A673 (cell line): ENCODE results near the gene CPXM2. TPM values are rescaled to one million over a fixed set of nuclear protein-coding genes. Genes with fewer than 3 reads are reported as not detected.

Experiments
- BruUV-seq: library from RNA; stranded (reverse); fragments of 400-500 nt; replicated peaks from 2 replicates; lab custom pipeline; 2021; lab: Mats Ljungman, UMichigan
- CTCF ChIA-PET: fragments of 300-600 bp; sonication (Branson Sonifier 250); formaldehyde crosslinking; loops from one replicate; lab custom pipeline; 2022; ENCODE audit warnings: antibody characterized with exemption; lab: Charles Lee
- POLR2A ChIA-PET: fragments of 300-600 bp; sonication (Branson Sonifier 250); formaldehyde crosslinking; loops from one replicate; lab custom pipeline; 2022; ENCODE audit warnings: antibody characterized with exemption; ENCODE audit not compliant: low non-redundant PET; lab: Charles Lee
- DNase-seq: peaks from one replicate; pipeline ENCODE4 v3.0.0-alpha.2; 2015; ENCODE audit warnings: low spot score
- H3K27ac ChIP-seq: fragments of 200-600 bp; sonication (generic); 2 replicates; pipeline ENCODE4 v1.5.1; 2016; ENCODE audit warnings: mixed run types, low read depth, mild to moderate bottlenecking, mixed read lengths, antibody characterized with exemption, low read length; ENCODE audit not compliant: poor library complexity, severe bottlenecking
- H3K27me3 ChIP-seq: fragments of 200-600 bp; sonication (generic); replicated peaks from 2 replicates; pipeline ENCODE4 v1.6.1; 2017; ENCODE audit warnings: mixed run types, low read depth, mild to moderate bottlenecking, mixed read lengths, antibody characterized with exemption, low read length; ENCODE audit not compliant: insufficient read depth, poor library complexity
- H3K36me3 ChIP-seq: fragments of 200-600 bp; sonication (generic); 2 replicates; pipeline ENCODE4 v1.6.1; 2016; ENCODE audit warnings: mixed run types, mild to moderate bottlenecking, mixed read lengths, antibody characterized with exemption, low read length; ENCODE audit not compliant: insufficient read depth, poor library complexity, severe bottlenecking
- H3K4me1 ChIP-seq: fragments of 200-600 bp; sonication (generic); 2 replicates; pipeline ENCODE4 v1.6.1; 2017; ENCODE audit warnings: mixed run types, mild to moderate bottlenecking, mixed read lengths, antibody characterized with exemption, low read length; ENCODE audit not compliant: insufficient read depth, poor library complexity, severe bottlenecking
- H3K4me3 ChIP-seq: fragments of 200-600 bp; sonication (generic); 2 replicates; pipeline ENCODE4 v1.5.1; 2016; ENCODE audit warnings: low read depth, mixed run types, mild to moderate bottlenecking, mixed read lengths, low read length; ENCODE audit not compliant: poor library complexity, severe bottlenecking
- H3K9me3 ChIP-seq: fragments of 200-600 bp; sonication (generic); 2 replicates; pipeline ENCODE4 v1.6.1; 2016; ENCODE audit warnings: mixed run types, low read depth, mild to moderate bottlenecking, mixed read lengths, antibody characterized with exemption, low read length; ENCODE audit not compliant: poor library complexity, severe bottlenecking
- CTCF ChIP-seq: fragments of 300-800, 200-600 bp; sonication (generic); conservative IDR thresholded peaks from 2 replicates; pipeline ENCODE4 v1.5.1; 2017; ENCODE audit warnings: low read depth, mild to moderate bottlenecking, antibody characterized with exemption, low read length, moderate library complexity, mixed read lengths
- EZH2 ChIP-seq: fragments of 200-600 bp; sonication (generic); IDR thresholded peaks from 2 replicates; pipeline ENCODE4 v1.6.1; 2017; ENCODE audit warnings: borderline replicate concordance, low read depth, mild to moderate bottlenecking, mixed read lengths, antibody characterized with exemption, low read length; ENCODE audit not compliant: poor library complexity, severe bottlenecking
- intact Hi-C: fragments of 100-400 bp; cut with micrococcal nuclease; formaldehyde crosslinking; loops from one replicate; pipeline ENCODE4 v1.10.0; 2022; ENCODE audit not compliant: unreplicated experiment
- total RNA-seq: library from RNA; stranded (reverse); gene quantifications from 2 replicates; pipeline ENCODE4 v1.2.3, GENCODE V29; 2021

CPXM2 gene
- total RNA-seq, 1 experiment from 2014 or later = not detected

- no peak overlapping the region for H3K27ac ChIP-seq
- H3K36me3 ChIP-seq = no peaks in the 10 kb centered on the region
- no peaks in the 10 kb centered on the region for H3K9me3 ChIP-seq
- intact Hi-C loops = no loop called here
- TF ChIP-seq EZH2 (no peak), CTCF (no peak)
- DNase-seq = no peak
- no peaks in the 10 kb centered on the region for H3K4me1 ChIP-seq
- BruUV-seq = no TSS peak
- CTCF ChIA-PET = no interaction called here
- H3K27me3 ChIP-seq = peaks cover 39% of the 10 kb centered on the region
- POLR2A ChIA-PET = no interaction called here
- no peak overlapping the region for H3K4me3 ChIP-seq
These were observed 6.7 kb downstream of the CPXM2 start for GRCh38 chr10:123884907-123885381.

GRCh38 chr10:123884351-123884906 is 7.2 kb downstream of the CPXM2 start:
- ChIA-PET POLR2A (no interaction called here), CTCF (no interaction called here)
- no peaks in the 10 kb centered on the region for H3K4me1 ChIP-seq
- H3K27me3 ChIP-seq = peaks cover 34% of the 10 kb centered on the region
- DNase-seq = no peak
- H3K36me3 ChIP-seq = no peaks in the 10 kb centered on the region
- no peaks in the 10 kb centered on the region for H3K9me3 ChIP-seq
- TF ChIP-seq CTCF (no peak), EZH2 (no peak)
- BruUV-seq = no TSS peak
- H3K27ac ChIP-seq = no peak overlapping the region
- intact Hi-C loops = no loop called here
- no peak overlapping the region for H3K4me3 ChIP-seq

GRCh38 chr10:123883673-123884320 is 7.8 kb downstream of the CPXM2 start:
- H3K9me3 ChIP-seq = no peaks in the 10 kb centered on the region
- H3K4me1 ChIP-seq = no peaks in the 10 kb centered on the region
- intact Hi-C loops = no loop called here
- H3K27ac ChIP-seq = no peak overlapping the region
- no peaks in the 10 kb centered on the region for H3K36me3 ChIP-seq
- no TSS peak for BruUV-seq
- POLR2A ChIA-PET = no interaction called here
- peaks cover 28% of the 10 kb centered on the region for H3K27me3 ChIP-seq
- CTCF ChIA-PET = no interaction called here
- no peak overlapping the region for H3K4me3 ChIP-seq
- TF ChIP-seq EZH2 = no peak
- no peak for TF ChIP-seq CTCF
- DNase-seq = no peak
